Urinary bladder (tissue), 4 donors: ENCODE data around the gene CTNNBL1. TPM values are rescaled to one million over a fixed set of nuclear protein-coding genes. Genes with fewer than 3 reads are reported as not detected.

Experiments used
- DNase-seq: peaks from one replicate; pipeline ENCODE4 v3.0.0-alpha.2; 2015; ENCODE audit errors: extremely low spot score
- H3K27ac ChIP-seq: one replicate; pipeline ENCODE4 v1.5.1; 2013; ENCODE audit warnings: low read depth, mild to moderate bottlenecking, moderate library complexity
- H3K36me3 ChIP-seq: one replicate; pipeline ENCODE4 v1.6.1; 2013; ENCODE audit warnings: mild to moderate bottlenecking, moderate library complexity; ENCODE audit not compliant: insufficient read depth
- H3K4me1 ChIP-seq: one replicate; pipeline ENCODE4 v1.6.1; 2013; ENCODE audit warnings: mild to moderate bottlenecking, moderate library complexity; ENCODE audit not compliant: insufficient read depth
- H3K4me3 ChIP-seq: one replicate; pipeline ENCODE4 v1.5.1; 2013; ENCODE audit warnings: low read depth, low read length
- WGBS: extraction: QIAGEN DNeasy Blood & Tissue Kit; methylation state at CpG from one replicate; pipeline ENCODE4 v1.1.7; 2013; 5-methylcytosine and 5-hydroxymethylcytosine counted together
- polyA plus RNA-seq: library from polyadenylated mRNA; stranded (reverse); fragments of 200-250 nt; gene quantifications from one replicate; pipeline ENCODE4 v1.2.3, GENCODE V29; 2013
- total RNA-seq: library from RNA; depleted of rRNA; stranded (reverse); fragments of >200 nt; gene quantifications from one replicate; pipeline ENCODE4 v1.2.3, GENCODE V29; 2014
- donor health status: healthy with polysubstance abuse.
- donor health status: healthy.

The CTNNBL1 gene
- total and polyA plus RNA-seq, 2 donors = 22.2 to 39.3 TPM

- Histone ChIP-seq H3K4me3 (no peak overlapping the region), H3K36me3 (peaks cover 2% of the 10 kb centered on the region), H3K4me1 (no peaks in the 10 kb centered on the region), H3K27ac (no peak overlapping the region)
- WGBS = 88% methylated on average over 5 of the region's 5 CpGs
- DNase-seq = no peak
These were observed 81.4 kb downstream of the CTNNBL1 start for GRCh38 chr20:37775200-37775599.

GRCh38 chr20:37776049-37776448 lies 82.2 kb downstream of the CTNNBL1 start:
- H3K4me1 ChIP-seq = no peaks in the 10 kb centered on the region
- WGBS = 93% methylated on average over 5 of the region's 5 CpGs
- H3K4me3 ChIP-seq = no peak overlapping the region

GRCh38 chr20:37776526-37776925 lies 82.7 kb downstream of the CTNNBL1 start:
- no peaks in the 10 kb centered on the region for H3K4me1 ChIP-seq
- peaks cover 2% of the 10 kb centered on the region for H3K36me3 ChIP-seq
- WGBS = 96% methylated on average over 3 of the region's 3 CpGs
- no peak overlapping the region for H3K4me3 ChIP-seq
- no peak overlapping the region for H3K27ac ChIP-seq
- no peak for DNase-seq

More at GRCh38 chr20:37776049-37776448, 82.2 kb downstream of the CTNNBL1 start:
- no peak overlapping the region for H3K27ac ChIP-seq
- no peak for DNase-seq
- H3K36me3 ChIP-seq = peaks cover 2% of the 10 kb centered on the region

- 82% methylated on average over 8 of the region's 8 CpGs for WGBS
- Histone ChIP-seq H3K4me3 (no peak overlapping the region), H3K27ac (no peak overlapping the region), H3K36me3 (peaks cover 2% of the 10 kb centered on the region), H3K4me1 (no peaks in the 10 kb centered on the region)
- no peak for DNase-seq
These were observed 83.5 kb downstream of the CTNNBL1 start for GRCh38 chr20:37777012-37777950.

- Histone ChIP-seq H3K4me1 (no peaks in the 10 kb centered on the region), H3K27ac (no peak overlapping the region), H3K36me3 (peaks cover 2% of the 10 kb centered on the region), H3K4me3 (no peak overlapping the region)
- DNase-seq = no peak
These were observed 84.3 kb downstream of the CTNNBL1 start for GRCh38 chr20:37777988-37778659.

- H3K27ac ChIP-seq = no peak overlapping the region
- H3K4me3 ChIP-seq = no peak overlapping the region
- H3K36me3 ChIP-seq = peaks cover 2% of the 10 kb centered on the region
- WGBS = 79% methylated on average over 1 of the region's 1 CpG
- no peaks in the 10 kb centered on the region for H3K4me1 ChIP-seq
- no peak for DNase-seq
These were observed 87.8 kb downstream of the CTNNBL1 start for GRCh38 chr20:37781626-37782025.

- no peak for DNase-seq
- 48% methylated on average over 1 of the region's 1 CpG for WGBS
- Histone ChIP-seq H3K27ac (no peak overlapping the region), H3K4me1 (no peaks in the 10 kb centered on the region), H3K36me3 (no peaks in the 10 kb centered on the region), H3K4me3 (no peak overlapping the region)
These were observed 92.2 kb downstream of the CTNNBL1 start for GRCh38 chr20:37786043-37786442.

- no peak for DNase-seq
- Histone ChIP-seq H3K27ac (no peak overlapping the region), H3K4me3 (no peak overlapping the region), H3K36me3 (peaks cover 2% of the 10 kb centered on the region), H3K4me1 (no peaks in the 10 kb centered on the region)
- 90% methylated on average over 1 of the region's 1 CpG for WGBS
These were observed 95.6 kb downstream of the CTNNBL1 start for GRCh38 chr20:37789408-37789807.

GRCh38 chr20:37790900-37791299 lies 97.1 kb downstream of the CTNNBL1 start:
- WGBS = 97% methylated on average over 1 of the region's 1 CpG
- no peak overlapping the region for H3K4me3 ChIP-seq
- no peak overlapping the region for H3K27ac ChIP-seq
- no peaks in the 10 kb centered on the region for H3K4me1 ChIP-seq
- H3K36me3 ChIP-seq = peaks cover 2% of the 10 kb centered on the region
- no peak for DNase-seq

- peaks cover 2% of the 10 kb centered on the region for H3K36me3 ChIP-seq
- no peak overlapping the region for H3K27ac ChIP-seq
- H3K4me3 ChIP-seq = no peak overlapping the region
- no peaks in the 10 kb centered on the region for H3K4me1 ChIP-seq
- WGBS = 87% methylated on average over 4 of the region's 4 CpGs
- DNase-seq = no peak
These were observed 102.3 kb downstream of the CTNNBL1 start for GRCh38 chr20:37796121-37796520.

GRCh38 chr20:37796733-37797132 lies 102.9 kb downstream of the CTNNBL1 start:
- Histone ChIP-seq H3K4me3 (no peak overlapping the region), H3K27ac (no peak overlapping the region), H3K4me1 (no peaks in the 10 kb centered on the region), H3K36me3 (peaks cover 2% of the 10 kb centered on the region)
- 88% methylated on average over 7 of the region's 7 CpGs for WGBS
- no peak for DNase-seq

- DNase-seq = no peak
- Histone ChIP-seq H3K36me3 (no peaks in the 10 kb centered on the region), H3K27ac (no peak overlapping the region), H3K4me3 (no peak overlapping the region), H3K4me1 (no peaks in the 10 kb centered on the region)
- 83% methylated on average over 4 of the region's 4 CpGs for WGBS
These were observed 103.9 kb downstream of the CTNNBL1 start for GRCh38 chr20:37797669-37798175.

- Histone ChIP-seq H3K36me3 (no peaks in the 10 kb centered on the region), H3K4me3 (no peak overlapping the region), H3K27ac (no peak overlapping the region), H3K4me1 (no peaks in the 10 kb centered on the region)
- WGBS = 87% methylated on average over 2 of the region's 2 CpGs
- DNase-seq = no peak
These were observed 104.5 kb downstream of the CTNNBL1 start for GRCh38 chr20:37798312-37798711.

GRCh38 chr20:37800618-37801017 lies 106.8 kb downstream of the CTNNBL1 start:
- Histone ChIP-seq H3K4me1 (no peaks in the 10 kb centered on the region), H3K27ac (no peak overlapping the region), H3K36me3 (no peaks in the 10 kb centered on the region), H3K4me3 (no peak overlapping the region)
- DNase-seq = no peak
- WGBS = 94% methylated on average over 4 of the region's 4 CpGs
